GM19397 (cell line): ENCODE results near the gene PGF.
"Not testable (repeated sequence)": the region's sequence is repeated elsewhere in the genome, so short reads cannot be mapped to it uniquely, and the experiment has no call there.

Experiments used
- ATAC-seq: cut with Tn5 transposase; IDR thresholded peaks from one replicate; pipeline ENCODE4 v1.9.1; 2021; ENCODE audit warnings: mild to moderate bottlenecking, moderate library complexity; ENCODE audit not compliant: unreplicated experiment

Gene PGF

GRCh38 chr14:74955229-74956026 is at the start of gene PGF:
Gene PGF (minus strand): TSS chr14:74955597. CDS start chr14:74955242, 355 bp downstream.
- ATAC-seq = no peak

DNA sequence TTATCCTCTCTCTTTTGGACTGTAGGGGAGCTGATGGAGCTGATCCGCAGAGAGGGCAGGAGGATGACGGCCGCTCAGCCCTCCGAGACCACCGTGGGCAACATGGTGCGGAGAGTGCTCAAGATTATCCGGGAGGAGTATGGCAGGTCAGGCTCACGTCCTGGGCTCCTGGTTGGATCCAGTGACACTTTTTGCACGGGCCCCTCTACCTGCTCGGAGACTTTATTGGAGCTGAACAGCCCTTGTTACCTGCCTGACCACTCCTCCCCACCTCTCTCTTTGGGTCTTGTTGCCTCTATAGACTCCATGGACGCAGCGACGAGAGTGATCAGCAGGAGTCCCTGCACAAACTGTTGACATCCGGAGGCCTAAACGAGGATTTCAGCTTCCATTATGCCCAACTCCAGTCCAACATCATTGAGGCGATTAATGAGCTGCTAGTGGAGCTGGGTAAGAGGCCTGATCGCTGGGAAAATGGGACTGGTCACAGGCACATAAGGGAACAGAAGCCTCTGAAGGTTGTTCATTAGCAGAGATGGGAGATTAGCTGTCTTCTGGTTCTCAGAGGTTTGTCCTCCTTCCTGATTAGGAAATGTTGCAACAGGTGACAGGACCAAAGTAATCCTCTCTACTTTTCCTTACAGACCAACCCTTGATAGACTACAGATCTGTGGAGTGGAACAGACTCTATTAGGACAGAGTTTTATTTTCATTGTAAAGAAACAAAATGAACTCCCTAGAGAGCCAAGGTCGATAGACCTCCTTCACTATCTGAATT is 48.0 kb upstream of the PGF start:
- peak; percentile 7 for ATAC-seq

DNA sequence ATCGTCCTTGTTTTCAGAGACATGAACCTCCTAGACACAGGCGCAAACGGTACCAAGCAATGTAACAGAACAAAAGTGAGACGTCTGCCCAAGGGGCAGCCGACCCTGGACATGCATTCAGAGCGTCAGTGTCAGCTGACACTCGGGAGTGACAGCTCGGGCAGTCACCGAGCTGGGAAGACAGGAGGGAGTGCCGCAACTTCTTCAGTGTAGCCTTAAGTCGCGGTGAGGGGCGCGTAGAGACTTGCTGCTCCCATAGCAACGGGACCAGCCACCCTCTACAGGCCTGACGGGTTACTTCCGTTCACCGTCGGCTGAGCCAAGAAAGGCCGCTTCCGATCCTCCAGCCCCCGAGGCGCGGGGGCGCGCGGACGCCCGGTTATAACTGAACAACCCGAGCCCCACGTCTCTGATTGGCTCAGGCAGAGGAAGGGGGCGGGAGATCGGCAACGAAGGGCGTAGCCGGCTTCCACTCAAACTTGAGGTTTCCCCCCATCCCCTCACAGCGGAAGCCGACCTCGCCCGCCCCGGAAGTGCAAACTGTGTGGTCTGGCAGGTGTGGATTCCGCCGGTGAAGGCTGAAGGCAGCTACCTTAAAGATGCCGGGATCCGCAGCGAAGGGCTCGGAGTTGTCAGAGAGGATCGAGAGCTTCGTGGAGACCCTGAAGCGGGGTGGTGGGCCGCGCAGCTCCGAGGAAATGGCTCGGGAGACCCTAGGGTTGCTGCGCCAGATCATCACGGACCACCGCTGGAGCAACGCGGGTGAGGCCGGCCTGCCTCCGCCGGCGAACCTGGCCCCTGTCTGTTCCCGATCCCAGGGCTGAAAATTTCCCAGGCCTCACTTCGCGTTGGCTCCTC is 47.2 kb upstream of the PGF start, which contains the start of gene EIF2B2:
EIF2B2 (plus strand) TSS at position 530 of the 858 bp plus-strand sequence; CDS start at position 600, 70 bp downstream.
- ATAC-seq = peak; percentile 96

GRCh38 chr14:75001899-75002298 is 46.5 kb upstream of the PGF start:
- ATAC-seq = no peak

- ATAC-seq = no peak
Measured at GRCh38 chr14:75001261-75001660, 45.9 kb upstream of the PGF start.

DNA sequence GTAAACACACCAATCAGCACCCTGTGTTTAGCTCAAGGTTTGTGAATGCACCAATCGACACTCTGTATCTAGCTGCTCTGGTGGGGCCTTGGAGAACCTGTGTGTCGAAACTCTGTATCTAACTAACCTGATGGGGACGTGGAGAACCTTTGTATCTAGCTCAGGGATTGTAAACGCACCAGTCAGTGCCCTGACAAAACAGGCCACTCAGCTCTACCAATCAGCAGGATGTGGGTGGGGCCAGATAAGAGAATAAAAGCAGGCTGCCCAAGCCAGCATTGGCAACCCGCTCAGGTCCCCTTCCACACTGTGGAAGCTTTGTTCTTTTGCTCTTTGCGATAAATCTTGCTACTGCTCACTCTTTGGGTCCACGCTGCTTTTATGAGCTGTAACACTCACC is 40.4 kb upstream of the PGF start:
- not testable (repeated sequence) for ATAC-seq

- ATAC-seq = not testable (repeated sequence)
Measured at GRCh38 chr14:74994182-74994581, 38.8 kb upstream of the PGF start.

GRCh38 chr14:74988993-74989392 is 33.6 kb upstream of the PGF start:
- no peak for ATAC-seq

DNA sequence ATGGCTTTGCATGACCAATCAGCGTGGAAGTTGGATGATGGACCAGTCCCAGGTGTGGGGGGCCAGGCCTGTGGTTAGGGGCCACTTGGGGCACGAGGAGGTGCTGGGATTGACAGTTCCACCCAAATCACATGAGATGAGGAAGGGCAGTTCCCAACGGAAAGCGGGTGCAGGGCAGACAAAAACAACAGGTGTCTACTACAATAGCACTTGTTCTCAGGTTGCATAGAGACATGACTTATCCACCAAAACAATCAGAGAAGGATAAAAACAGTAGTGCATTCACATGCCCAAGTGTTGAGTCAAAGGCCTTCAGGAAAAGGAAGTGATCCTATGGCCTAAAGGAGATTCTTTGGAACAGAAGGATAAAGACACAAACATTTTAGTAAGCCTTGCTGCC is 32.7 kb upstream of the PGF start:
- ATAC-seq = no peak

GRCh38 chr14:74985806-74986205 is 30.4 kb upstream of the PGF start:
- ATAC-seq = no peak

DNA sequence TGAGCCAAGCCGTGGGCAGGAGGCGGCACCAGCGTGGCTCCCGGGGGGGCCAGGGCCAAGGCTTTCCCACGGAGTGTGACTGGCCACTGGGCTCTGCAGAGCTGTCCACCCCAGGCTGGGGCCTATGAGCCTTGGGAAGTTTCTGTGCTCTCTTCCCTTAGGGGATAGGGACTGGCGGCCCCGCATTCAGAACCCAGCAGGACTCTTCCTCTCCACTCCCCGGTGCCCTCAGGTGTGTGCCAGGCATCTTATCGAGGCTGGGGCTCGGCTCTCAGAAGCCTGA is 29.6 kb upstream of the PGF start:
- ATAC-seq = no peak

DNA sequence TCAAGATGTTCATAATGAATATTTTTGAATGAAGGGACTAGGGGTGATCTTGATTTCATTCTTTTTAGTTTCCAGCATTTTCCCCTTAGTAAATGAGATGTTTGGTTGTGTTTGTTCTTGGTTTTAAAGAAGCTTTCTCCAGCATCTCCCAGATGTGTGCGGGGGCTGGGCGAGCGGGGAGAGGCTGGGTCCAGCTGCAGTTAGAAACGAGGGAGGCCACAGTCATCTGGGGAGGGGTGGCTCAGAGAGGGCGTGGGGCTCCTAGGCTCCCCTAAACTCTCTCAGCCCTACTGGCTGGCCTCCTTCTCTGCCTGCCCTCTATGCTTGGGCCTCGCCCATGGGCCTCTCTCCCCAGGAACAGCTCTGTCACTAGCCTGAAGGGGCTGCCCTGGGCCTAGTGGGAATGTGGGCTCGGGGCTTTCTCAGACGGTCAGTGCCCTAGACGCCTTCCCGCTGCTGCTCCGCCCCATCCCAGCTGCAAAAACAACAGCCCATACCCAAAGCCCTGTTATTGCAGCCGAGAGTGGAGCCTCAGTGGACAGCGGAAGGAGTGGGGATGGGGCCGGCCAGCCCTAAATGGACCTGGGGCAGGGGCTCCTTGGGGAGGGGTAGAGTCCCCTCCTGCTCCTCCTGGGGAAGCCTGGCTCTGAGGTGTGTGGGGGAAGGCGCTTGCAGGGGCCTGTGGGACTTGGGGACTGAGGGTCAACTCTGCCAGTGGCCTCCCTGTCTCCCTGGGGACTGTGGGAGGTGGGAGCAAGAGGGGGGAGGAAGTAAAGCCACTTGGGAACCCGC is 29.0 kb upstream of the PGF start:
- ATAC-seq = no peak

DNA sequence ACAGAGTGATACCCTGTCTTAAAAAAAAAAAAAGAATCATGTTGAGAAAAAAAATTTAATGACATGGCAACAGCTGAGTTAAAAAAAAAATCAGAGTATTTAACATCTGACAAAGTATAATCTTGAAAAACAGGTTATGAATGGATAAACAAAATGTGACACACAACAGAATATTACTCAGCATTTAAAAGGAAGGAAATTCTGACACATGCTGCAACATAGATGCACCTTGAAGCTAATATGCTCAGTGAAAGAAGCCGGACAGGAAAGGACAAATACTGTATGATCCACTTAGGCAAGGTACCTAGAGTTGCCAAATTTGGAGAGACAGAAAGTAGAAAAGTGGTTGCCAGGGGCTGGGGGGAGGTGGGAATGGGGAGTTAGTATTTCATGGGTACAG is 27.9 kb upstream of the PGF start:
- ATAC-seq = no peak

DNA sequence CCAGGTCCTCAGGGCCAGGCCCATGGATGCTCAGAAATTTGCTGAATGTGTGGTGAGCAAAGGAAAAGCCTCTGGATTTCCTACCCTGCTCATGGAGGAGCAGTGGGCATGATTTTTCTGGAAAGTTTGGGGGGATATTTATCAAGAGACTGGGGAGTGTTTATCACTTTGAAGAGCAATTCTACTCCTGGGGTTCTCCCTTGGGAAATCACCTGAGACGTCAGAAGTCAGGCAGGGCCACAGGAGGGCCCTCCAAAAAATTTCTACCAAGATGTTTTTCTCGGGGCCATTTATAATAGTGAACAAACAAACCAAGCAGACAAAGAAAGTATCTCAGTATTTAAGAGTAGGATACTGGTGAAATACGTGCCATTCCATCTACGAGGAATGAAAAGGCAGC is 27.3 kb upstream of the PGF start:
- no peak for ATAC-seq

- ATAC-seq = no peak
Measured at GRCh38 chr14:74981833-74982232, 26.4 kb upstream of the PGF start.

- no peak for ATAC-seq
Measured at GRCh38 chr14:74981462-74981782, 26.0 kb upstream of the PGF start.

GRCh38 chr14:74980731-74981461 is 25.5 kb upstream of the PGF start:
- ATAC-seq = no peak

DNA sequence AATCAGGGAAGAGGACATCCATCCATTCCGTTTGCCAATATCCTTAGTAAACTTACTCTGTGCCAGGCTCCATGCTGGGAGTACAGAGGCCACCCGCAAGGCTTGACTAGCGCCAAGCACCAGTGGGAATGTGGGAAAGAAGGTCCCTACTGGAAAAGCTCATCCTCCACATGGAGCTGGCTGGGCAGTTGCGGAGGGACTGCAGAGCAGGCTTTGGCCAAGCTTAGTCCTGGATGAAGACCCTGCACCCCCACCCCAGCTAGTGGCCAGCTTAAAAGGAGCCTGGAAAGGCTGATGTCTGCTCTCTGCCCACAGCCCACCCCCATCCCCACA is 25.0 kb upstream of the PGF start:
- no peak for ATAC-seq

DNA sequence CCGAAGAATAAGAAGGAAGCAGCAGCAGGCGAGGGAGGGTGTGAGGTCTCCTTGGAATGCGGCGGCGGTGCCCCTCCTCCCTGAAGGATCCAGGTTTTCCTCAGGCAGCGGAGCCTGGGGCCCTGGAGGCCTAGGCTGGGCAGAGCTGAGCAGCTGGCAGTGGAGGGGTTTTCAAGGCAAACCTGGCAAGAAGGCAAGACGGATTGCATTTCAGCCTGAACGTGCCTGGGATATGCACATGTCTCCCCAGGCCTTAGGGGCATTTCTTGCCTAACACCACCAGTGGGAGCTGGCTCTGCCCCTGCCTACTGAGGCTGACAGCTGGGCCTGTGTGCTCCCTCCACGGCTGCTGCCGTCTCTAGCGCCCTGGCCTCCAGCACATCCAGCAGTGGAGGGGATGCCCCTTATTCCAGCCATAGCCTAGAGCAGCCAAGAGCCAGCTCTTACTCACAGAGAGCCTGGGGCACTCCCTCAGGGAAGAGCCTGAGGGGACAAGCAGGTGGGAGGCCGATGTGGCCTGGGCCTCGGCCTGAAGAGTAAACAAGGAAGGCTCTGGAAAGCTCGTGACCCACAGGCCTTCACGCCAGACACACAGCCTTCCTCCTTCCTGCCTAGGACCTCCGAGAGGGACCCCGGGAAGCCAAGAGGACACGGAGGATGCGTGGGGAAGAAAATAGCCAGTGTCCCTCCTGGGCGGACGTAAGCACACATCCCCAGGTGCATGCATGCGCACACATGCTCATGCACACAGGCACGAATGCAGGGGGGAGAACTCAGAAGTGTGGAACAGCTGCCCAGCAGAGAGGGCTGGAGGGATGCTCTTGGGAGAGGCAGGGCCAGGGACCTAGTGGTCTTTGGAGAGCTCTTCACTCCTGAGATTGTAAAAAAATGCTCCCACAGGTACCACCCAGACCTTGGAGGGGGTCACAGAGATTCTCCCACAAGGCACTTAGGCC is 24.3 kb upstream of the PGF start:
- no peak for ATAC-seq
